GM12873 (cell line): ENCODE results near the gene CSPG4.

Experiments
- CTCF ChIP-seq: IDR thresholded peaks from 2 replicates; pipeline ENCODE4 v1.5.1; 2012; ENCODE audit warnings: low read depth, mild to moderate bottlenecking, moderate library complexity, low read length, control low read depth; ENCODE audit not compliant: insufficient read depth; ENCODE audit errors: missing control alignments

The CSPG4 gene

GRCh38 chr15:75697523-75697922, 15.1 kb downstream of the CSPG4 start:
- TF ChIP-seq CTCF = no peak

GRCh38 chr15:75696854-75697259, 15.8 kb downstream of the CSPG4 start:
- no peak for TF ChIP-seq CTCF

GRCh38 chr15:75696311-75696720, 16.3 kb downstream of the CSPG4 start:
- TF ChIP-seq CTCF = no peak

GRCh38 chr15:75695634-75696310, 16.9 kb downstream of the CSPG4 start:
- no peak for TF ChIP-seq CTCF

GRCh38 chr15:75695220-75695619, 17.4 kb downstream of the CSPG4 start:
- no peak for TF ChIP-seq CTCF

- peak; percentile 52 for TF ChIP-seq CTCF
Measured at GRCh38 chr15:75694241-75695182, 18.1 kb downstream of the CSPG4 start.

- TF ChIP-seq CTCF = no peak
Measured at GRCh38 chr15:75693501-75694240, 19.0 kb downstream of the CSPG4 start.
